Tibial nerve (tissue), 4 donors: ENCODE measurements around the gene FBXL3.

ENCODE experiments used
- CTCF ChIP-seq, 5 experiments: fragments of 200-600 bp in 3 of 5; fragments of 450-650 bp in 2 of 5; sonication (generic) in 3 of 5; IDR thresholded peaks; one replicate each; pipeline ENCODE4 v1.5.1; 2016 to 2019; ENCODE audit warnings: antibody characterized with exemption in 5 of 5, mild to moderate bottlenecking in 3 of 5, moderate library complexity in 2 of 5
- EP300 ChIP-seq, 2 donors: sonication (generic); formaldehyde crosslinking; IDR thresholded peaks; one replicate each; pipeline ENCODE4 v1.6.1; 2017; ENCODE audit warnings: antibody characterized with exemption in 2 of 2, mild to moderate bottlenecking in 1 of 2
- POLR2A ChIP-seq, 2 donors: fragments of 450-650 bp; IDR thresholded peaks; one replicate each; pipeline ENCODE4 v1.6.1; 2017; ENCODE audit warnings: antibody characterized with exemption in 2 of 2, mild to moderate bottlenecking in 2 of 2, moderate library complexity in 2 of 2

DNA sequence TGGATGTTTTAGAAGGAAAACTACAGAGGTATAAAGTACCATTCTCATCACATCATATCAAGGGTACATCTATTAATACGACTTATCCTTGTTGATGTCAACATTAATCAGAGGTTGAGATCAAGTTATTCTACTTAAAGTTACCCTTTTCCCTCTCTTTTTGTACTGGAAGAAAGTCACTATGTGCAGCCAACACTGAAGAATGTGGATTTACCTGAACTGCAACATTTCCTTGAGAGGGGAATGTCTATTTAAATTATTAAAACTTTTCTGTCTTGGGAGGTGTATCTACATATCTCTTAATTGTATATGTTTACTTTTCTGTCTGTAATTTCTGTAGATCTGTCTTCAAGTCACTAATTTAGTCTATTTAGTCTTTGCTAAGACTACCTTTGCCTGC, 2.5 kb upstream of the FBXL3 start:
- TF ChIP-seq CTCF (IDR thresholded peaks at IDR 0.05) (no peak), POLR2A (IDR thresholded peaks at IDR 0.05) (no peak), EP300 (IDR thresholded peaks at IDR 0.05) (no peak)
